HepG2 (cell line): Measurements from ENCODE around the gene UBXN2A. TPM values are rescaled to one million over a fixed set of nuclear protein-coding genes. Genes with fewer than 3 reads are reported as not detected.

Source experiments
- ATF7-NPFF ChIP-seq: sonication (generic); formaldehyde crosslinking; IDR thresholded peaks from 2 replicates; pipeline ENCODE4 v1.8.1; 2023; ENCODE audit warnings: mild to moderate bottlenecking, low read depth, missing genetic modification reagents, moderate library complexity
- CC2D1A ChIP-seq: sonication (generic); formaldehyde crosslinking; IDR thresholded peaks from 2 replicates; pipeline ENCODE4 v1.8.1; 2023; ENCODE audit warnings: mild to moderate bottlenecking, missing genetic modification reagents
- FOXK2 ChIP-seq: fragments of 450-650 bp; IDR thresholded peaks from 2 replicates; pipeline ENCODE4 v1.6.1; 2016
- HNF1B ChIP-seq: sonication (generic); formaldehyde crosslinking; IDR thresholded peaks from 2 replicates; pipeline ENCODE4 v1.5.1; 2020; ENCODE audit warnings: mild to moderate bottlenecking, moderate library complexity, missing genetic modification reagents
- IRF9 ChIP-seq: sonication (generic); formaldehyde crosslinking; IDR thresholded peaks from 2 replicates; pipeline ENCODE4 v1.8.0; 2022; ENCODE audit warnings: missing genetic modification reagents, mild to moderate bottlenecking, borderline replicate concordance
- KAT2B ChIP-seq: fragments of 150-350 bp; IDR thresholded peaks from 2 replicates; pipeline ENCODE4 v1.6.1; 2014; ENCODE audit warnings: low read depth, low read length, borderline replicate concordance
- KMT2B ChIP-seq: IDR thresholded peaks from 2 replicates; pipeline ENCODE4 v1.6.1; 2016; ENCODE audit warnings: missing genetic modification reagents, missing compliant biosample characterization
- NFRKB ChIP-seq: fragments of 450-650 bp; IDR thresholded peaks from 2 replicates; pipeline ENCODE4 v1.6.1; 2017
- PAX8 ChIP-seq: sonication (generic); formaldehyde crosslinking; IDR thresholded peaks from 2 replicates; pipeline ENCODE4 v1.8.0; 2022; ENCODE audit warnings: mild to moderate bottlenecking, missing genetic modification reagents, borderline replicate concordance
- RARA ChIP-seq: IDR thresholded peaks from 2 replicates; pipeline ENCODE4 v1.6.1; 2016; ENCODE audit warnings: missing genetic modification reagents, missing compliant biosample characterization
- SAP130 ChIP-seq: IDR thresholded peaks from 2 replicates; pipeline ENCODE4 v1.6.1; 2016; ENCODE audit warnings: low read depth
- SMARCC2 ChIP-seq: fragments of 450-650 bp; IDR thresholded peaks from 2 replicates; pipeline ENCODE4 v1.6.1; 2017; ENCODE audit warnings: antibody characterized with exemption, mild to moderate bottlenecking
- STAG1 ChIP-seq: sonication (generic); formaldehyde crosslinking; IDR thresholded peaks from 2 replicates; pipeline ENCODE4 v1.4.0; 2020; ENCODE audit warnings: missing genetic modification reagents
- U2AF1 ChIP-seq: fragments of 200-400 bp; formaldehyde crosslinking; optimal IDR thresholded peaks from 2 replicates; pipeline ENCODE3; 2017; ENCODE audit warnings: mild to moderate bottlenecking, low read depth, low read length
- ZFAT ChIP-seq: sonication (generic); formaldehyde crosslinking; conservative IDR thresholded peaks from 2 replicates; pipeline ENCODE4 v1.8.1; 2023; ENCODE audit warnings: missing genetic modification reagents, inconsistent platforms
- ZNF180 ChIP-seq: sonication (generic); formaldehyde crosslinking; IDR thresholded peaks from 2 replicates; pipeline ENCODE4 v1.4.0; 2020; ENCODE audit warnings: low read depth, missing genetic modification reagents, borderline replicate concordance
- ZNF256 ChIP-seq: sonication (generic); formaldehyde crosslinking; conservative IDR thresholded peaks from 2 replicates; pipeline ENCODE4 v1.4.0; 2020; ENCODE audit warnings: missing genetic modification reagents
- ZNF484 ChIP-seq: sonication (generic); formaldehyde crosslinking; IDR thresholded peaks from 2 replicates; pipeline ENCODE4 v1.5.1; 2020; ENCODE audit warnings: mild to moderate bottlenecking, low read depth, missing genetic modification reagents, borderline replicate concordance
- ZNF530 ChIP-seq: sonication (generic); formaldehyde crosslinking; IDR thresholded peaks from 2 replicates; pipeline ENCODE4 v1.5.0; 2020; ENCODE audit warnings: low read depth, mild to moderate bottlenecking, missing genetic modification reagents
- ZNF597 ChIP-seq: sonication (generic); formaldehyde crosslinking; IDR thresholded peaks from 2 replicates; pipeline ENCODE4 v1.5.0; 2020; ENCODE audit warnings: missing genetic modification reagents
- ZNF598 ChIP-seq: sonication (generic); formaldehyde crosslinking; IDR thresholded peaks from 2 replicates; pipeline ENCODE4 v1.5.1; 2020; ENCODE audit warnings: mild to moderate bottlenecking, missing genetic modification reagents, borderline replicate concordance
- ZNF607 ChIP-seq: sonication (generic); formaldehyde crosslinking; IDR thresholded peaks from 2 replicates; pipeline ENCODE4 v1.5.1; 2020; ENCODE audit warnings: missing genetic modification reagents, mild to moderate bottlenecking, borderline replicate concordance
- ZZZ3 ChIP-seq: sonication (generic); formaldehyde crosslinking; IDR thresholded peaks from 2 replicates; pipeline ENCODE4 v1.4.0; 2020; ENCODE audit warnings: missing genetic modification reagents, mild to moderate bottlenecking, borderline replicate concordance
- polyA plus RNA-seq, 8 experiments: library from polyadenylated mRNA; depleted of rRNA in 3 of 8; stranded (reverse) in 7 of 8; unstranded in 1 of 8; fragments of >200 nt; fragmentation: Illumina TruSeq in 4 of 8; extraction: Trizol in 4 of 8; gene quantifications; 2 replicates each; pipeline versions ENCODE4 v1.2.1 to v1.2.3, GENCODE V29; 2011 to 2016; ENCODE audit warnings: low read depth in 4 of 8, missing spikeins in 1 of 8, mixed read lengths in 1 of 8; ENCODE audit not compliant: insufficient read depth in 1 of 8
- total RNA-seq, 5 experiments: library from RNA; depleted of rRNA; stranded (reverse); fragments of >200 nt; fragmentation: Illumina TruSeq; extraction: Trizol; gene quantifications; 2 replicates each; pipeline ENCODE4 v1.2.3, GENCODE V29; 2016; ENCODE audit warnings: low read depth in 1 of 5
- TF ChIP-seq, protein P1 (sequence below): IDR thresholded peaks from 2 replicates; pipeline ENCODE4 v1.6.1; 2016
- TF ChIP-seq, protein P2 (sequence below): sonication (generic); formaldehyde crosslinking; IDR thresholded peaks from 2 replicates; pipeline ENCODE4 v1.4.0; 2020; ENCODE audit warnings: mild to moderate bottlenecking, missing genetic modification reagents

The UBXN2A gene
- total and polyA plus RNA-seq, 2 of the 13 experiments (the other 11 are each of a cell fraction or from before 2014, with no cell fraction given): 8.3 to 20.9 TPM

- TF ChIP-seq ZFAT (CRISPR knock-in tag) (no peak), ZNF530 (CRISPR knock-in tag) (no peak), ZNF597 (no peak), ZNF607 (CRISPR knock-in tag) (peak; percentile 59; the same call in 1 of the 2 replicates), KMT2B (CRISPR knock-in tag) (peak; percentile 38; the same call in 1 of the 2 replicates), CC2D1A (no peak; the same call in 1 of the 2 replicates), NFRKB (no peak), ZNF484 (CRISPR knock-in tag) (peak; percentile 15; the same call in 1 of the 2 replicates), SMARCC2 (no peak), KAT2B (no peak), ZNF598 (CRISPR knock-in tag) (no peak), ATF7-NPFF (CRISPR knock-in tag) (no peak), RARA (CRISPR knock-in tag) (no peak), U2AF1 (no peak), SAP130 (CRISPR knock-in tag) (peak; percentile 62), IRF9 (0 out of 2 replicates have a peak, but pooled peaks have one; percentile 8), STAG1 (no peak), ZNF180 (CRISPR knock-in tag) (no peak), ZNF256 (no peak), PAX8 (0 out of 2 replicates have a peak, but pooled peaks have one; percentile 38), FOXK2 (no peak), ZZZ3 (no peak), HNF1B (CRISPR knock-in tag) (no peak)
- TF ChIP-seq, protein P1, sequence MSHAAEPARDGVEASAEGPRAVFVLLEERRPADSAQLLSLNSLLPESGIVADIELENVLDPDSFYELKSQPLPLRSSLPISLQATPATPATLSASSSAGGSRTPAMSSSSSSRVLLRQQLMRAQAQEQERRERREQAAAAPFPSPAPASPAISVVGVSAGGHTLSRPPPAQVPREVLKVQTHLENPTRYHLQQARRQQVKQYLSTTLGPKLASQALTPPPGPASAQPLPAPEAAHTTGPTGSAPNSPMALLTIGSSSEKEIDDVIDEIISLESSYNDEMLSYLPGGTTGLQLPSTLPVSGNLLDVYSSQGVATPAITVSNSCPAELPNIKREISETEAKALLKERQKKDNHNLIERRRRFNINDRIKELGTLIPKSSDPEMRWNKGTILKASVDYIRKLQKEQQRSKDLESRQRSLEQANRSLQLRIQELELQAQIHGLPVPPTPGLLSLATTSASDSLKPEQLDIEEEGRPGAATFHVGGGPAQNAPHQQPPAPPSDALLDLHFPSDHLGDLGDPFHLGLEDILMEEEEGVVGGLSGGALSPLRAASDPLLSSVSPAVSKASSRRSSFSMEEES: no peak
- TF ChIP-seq, protein P2, sequence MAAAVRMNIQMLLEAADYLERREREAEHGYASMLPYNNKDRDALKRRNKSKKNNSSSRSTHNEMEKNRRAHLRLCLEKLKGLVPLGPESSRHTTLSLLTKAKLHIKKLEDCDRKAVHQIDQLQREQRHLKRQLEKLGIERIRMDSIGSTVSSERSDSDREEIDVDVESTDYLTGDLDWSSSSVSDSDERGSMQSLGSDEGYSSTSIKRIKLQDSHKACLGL (CRISPR knock-in tag): no peak
Measured at GRCh38 chr2:23940718-23941620, 706 bp downstream of the UBXN2A start (continued).
